ENCODE measurements around the gene SPSB1. TPM values are rescaled to one million over a fixed set of nuclear protein-coding genes. Genes with fewer than 3 reads are reported as not detected.

The SPSB1 gene
- total RNA-seq, 1 donor from 2014 or later: 17.6 TPM

DNA sequence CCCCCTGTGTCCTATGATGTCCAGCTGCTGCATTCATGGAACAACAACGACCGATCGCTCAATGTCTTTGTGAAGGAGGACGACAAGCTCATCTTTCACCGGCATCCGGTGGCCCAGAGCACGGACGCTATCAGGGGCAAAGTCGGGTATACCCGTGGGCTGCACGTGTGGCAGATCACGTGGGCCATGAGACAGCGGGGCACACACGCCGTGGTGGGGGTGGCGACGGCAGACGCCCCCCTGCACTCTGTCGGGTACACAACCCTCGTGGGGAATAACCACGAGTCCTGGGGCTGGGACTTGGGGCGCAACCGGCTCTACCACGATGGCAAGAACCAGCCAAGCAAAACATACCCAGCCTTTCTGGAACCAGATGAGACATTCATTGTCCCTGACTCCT lies 63.3 kb downstream of the SPSB1 start:
- TF ChIP-seq, protein P1, sequence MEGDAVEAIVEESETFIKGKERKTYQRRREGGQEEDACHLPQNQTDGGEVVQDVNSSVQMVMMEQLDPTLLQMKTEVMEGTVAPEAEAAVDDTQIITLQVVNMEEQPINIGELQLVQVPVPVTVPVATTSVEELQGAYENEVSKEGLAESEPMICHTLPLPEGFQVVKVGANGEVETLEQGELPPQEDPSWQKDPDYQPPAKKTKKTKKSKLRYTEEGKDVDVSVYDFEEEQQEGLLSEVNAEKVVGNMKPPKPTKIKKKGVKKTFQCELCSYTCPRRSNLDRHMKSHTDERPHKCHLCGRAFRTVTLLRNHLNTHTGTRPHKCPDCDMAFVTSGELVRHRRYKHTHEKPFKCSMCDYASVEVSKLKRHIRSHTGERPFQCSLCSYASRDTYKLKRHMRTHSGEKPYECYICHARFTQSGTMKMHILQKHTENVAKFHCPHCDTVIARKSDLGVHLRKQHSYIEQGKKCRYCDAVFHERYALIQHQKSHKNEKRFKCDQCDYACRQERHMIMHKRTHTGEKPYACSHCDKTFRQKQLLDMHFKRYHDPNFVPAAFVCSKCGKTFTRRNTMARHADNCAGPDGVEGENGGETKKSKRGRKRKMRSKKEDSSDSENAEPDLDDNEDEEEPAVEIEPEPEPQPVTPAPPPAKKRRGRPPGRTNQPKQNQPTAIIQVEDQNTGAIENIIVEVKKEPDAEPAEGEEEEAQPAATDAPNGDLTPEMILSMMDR (IDR thresholded peaks at IDR 0.05; ENCODE audit: insufficient read depth, low read length, severe bottlenecking): no peak
- DNase-seq (ENCODE audit: low read depth) (no peak), FAIRE-seq (no peak)
- no peak overlapping the region for H3K4me3 ChIP-seq (ENCODE audit: low read depth, low read length)
- peaks cover 35% of the 10 kb centered on the region for H3K36me3 ChIP-seq (ENCODE audit: control insufficient read depth, insufficient read depth, low read length)
- H3K27me3 ChIP-seq (ENCODE audit: control insufficient read depth, insufficient read depth, low read length): no peaks in the 10 kb centered on the region

DNA sequence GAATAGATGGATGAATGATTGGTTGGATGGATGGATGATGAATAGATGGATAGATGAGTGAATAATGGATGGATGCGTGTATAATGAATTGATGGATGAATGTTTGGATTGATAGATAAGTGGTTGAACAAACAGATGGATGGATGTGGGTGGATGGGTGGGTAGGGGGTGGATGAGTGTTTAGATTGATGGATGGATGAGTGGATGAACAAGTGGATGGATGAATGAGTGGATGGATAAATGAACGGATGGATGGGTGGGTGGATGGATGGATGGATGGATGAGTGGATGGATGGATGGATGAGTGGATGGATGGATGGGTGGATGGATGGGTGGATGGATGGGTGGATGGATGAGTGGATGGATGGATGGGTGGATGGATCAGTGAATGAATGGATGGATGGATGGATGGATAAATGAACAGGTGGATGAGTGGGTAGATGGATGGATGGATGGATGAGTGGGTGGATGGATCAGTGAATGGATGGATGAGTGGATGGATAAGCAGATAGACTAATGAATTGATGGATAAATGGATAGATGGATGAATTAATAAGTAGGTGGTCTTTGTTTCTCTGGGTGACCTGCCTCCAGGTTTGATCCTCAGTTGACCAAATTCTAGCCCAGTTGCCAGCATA lies 64.3 kb downstream of the SPSB1 start:
- Histone ChIP-seq H3K36me3 (ENCODE audit: control insufficient read depth, insufficient read depth, low read length) (peaks cover 35% of the 10 kb centered on the region), H3K4me3 (ENCODE audit: low read depth, low read length) (no peak overlapping the region), H3K27me3 (ENCODE audit: control insufficient read depth, insufficient read depth, low read length) (no peaks in the 10 kb centered on the region)
- TF ChIP-seq, protein P1 (IDR thresholded peaks at IDR 0.05; ENCODE audit: insufficient read depth, low read length, severe bottlenecking): no peak
- no peak for FAIRE-seq
- no peak for DNase-seq (ENCODE audit: low read depth)

DNA sequence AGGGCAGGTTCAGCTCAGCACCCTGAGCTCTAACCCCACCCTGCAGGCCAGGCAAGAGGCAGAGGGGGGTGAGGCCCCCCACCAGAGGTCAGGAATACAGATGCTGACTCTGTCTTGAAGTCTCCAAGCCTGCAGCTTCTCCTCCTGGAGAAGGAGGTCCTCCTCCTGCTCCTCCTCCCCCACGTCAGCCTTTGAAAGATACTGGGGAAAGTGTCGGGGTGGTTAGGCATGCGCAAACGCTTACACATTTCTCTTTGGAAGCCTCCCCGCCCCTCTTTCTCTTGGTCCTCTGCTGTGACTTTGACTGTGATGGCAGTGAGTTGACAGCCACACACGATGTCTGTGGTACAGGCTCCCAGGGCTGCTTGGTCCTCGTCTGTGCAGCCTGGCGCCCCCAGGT lies 65.3 kb downstream of the SPSB1 start:
- no peak for FAIRE-seq

DNA sequence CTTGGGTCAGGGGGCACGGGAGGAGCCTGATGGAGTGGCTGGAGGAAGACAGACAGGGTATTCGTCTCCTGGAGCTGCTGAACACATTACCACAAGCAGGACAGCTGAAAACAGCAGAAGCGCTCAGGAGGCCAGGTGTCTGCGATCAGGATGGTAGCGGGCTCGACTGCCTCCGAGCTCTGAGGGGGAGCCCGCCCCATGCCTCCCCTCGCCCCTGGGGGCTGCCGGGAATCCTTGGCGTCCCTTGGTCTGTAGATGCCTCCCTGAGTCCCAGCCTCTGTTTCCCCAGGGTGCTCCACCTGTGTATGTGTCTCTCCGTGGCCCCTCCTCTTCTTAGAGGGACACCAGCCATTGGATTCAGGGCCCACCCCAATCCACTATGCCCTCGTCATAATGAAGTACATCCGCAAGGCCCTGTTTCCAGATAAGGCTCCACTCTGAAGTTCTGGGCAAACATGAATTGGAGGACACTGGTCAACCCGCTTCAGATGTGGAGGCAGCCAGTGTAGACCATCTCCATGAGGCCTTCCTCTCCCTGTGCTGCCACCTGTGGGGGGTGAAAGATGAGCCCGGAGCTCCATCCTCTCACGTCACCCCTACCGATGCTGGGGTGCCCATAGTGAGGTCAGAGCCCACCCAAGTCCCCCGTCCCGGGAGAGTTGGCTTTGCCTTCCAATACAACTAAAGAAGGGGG lies 67.8 kb downstream of the SPSB1 start:
- Histone ChIP-seq H3K4me3 (ENCODE audit: low read depth, low read length) (no peak overlapping the region), H3K36me3 (ENCODE audit: control insufficient read depth, insufficient read depth, low read length) (peaks cover 30% of the 10 kb centered on the region), H3K27me3 (ENCODE audit: control insufficient read depth, insufficient read depth, low read length) (no peaks in the 10 kb centered on the region)
- DNase-seq (ENCODE audit: low read depth) (no peak), FAIRE-seq (no peak)
- TF ChIP-seq, protein P1 (IDR thresholded peaks at IDR 0.05; ENCODE audit: insufficient read depth, low read length, severe bottlenecking): no peak

More for the DNA sequence above, 65.3 kb downstream of the SPSB1 start:
- Histone ChIP-seq H3K4me3 (ENCODE audit: low read depth, low read length) (no peak overlapping the region), H3K36me3 (ENCODE audit: control insufficient read depth, insufficient read depth, low read length) (peaks cover 35% of the 10 kb centered on the region), H3K27me3 (ENCODE audit: control insufficient read depth, insufficient read depth, low read length) (no peaks in the 10 kb centered on the region)
- TF ChIP-seq, protein P1 (IDR thresholded peaks at IDR 0.05; ENCODE audit: insufficient read depth, low read length, severe bottlenecking): no peak
- DNase-seq (ENCODE audit: low read depth): no peak

DNA sequence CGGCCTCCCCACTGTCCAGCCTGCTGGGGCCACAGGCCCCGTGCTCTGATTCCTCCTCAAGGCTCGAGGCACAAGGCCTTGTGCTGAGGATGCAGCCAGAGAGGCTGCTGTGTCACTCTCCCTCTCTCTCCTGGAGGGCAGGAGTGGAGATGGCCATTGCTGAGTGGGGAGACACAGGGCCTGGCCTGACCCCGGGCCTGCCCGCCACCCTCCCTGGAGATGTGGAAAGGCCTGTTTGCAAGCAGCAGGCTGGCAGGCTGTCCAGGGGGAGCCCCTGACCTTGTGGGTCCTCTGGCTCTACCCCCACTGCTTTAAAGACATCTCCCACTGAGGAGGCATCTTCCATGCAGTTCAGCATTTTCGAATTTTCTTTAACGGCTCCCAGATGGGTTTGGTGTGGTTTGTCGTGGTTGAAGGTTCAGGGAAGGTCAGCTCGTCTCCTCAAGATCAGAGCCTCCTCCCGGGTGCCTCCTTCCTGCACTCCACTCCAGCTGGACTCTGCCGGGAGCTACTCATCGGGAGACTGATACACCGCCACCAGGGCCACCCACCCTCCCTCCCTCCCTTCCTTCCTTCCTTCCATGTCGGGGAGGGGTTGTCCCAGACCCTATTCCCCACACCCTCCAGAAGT lies 69.1 kb downstream of the SPSB1 start:
- Histone ChIP-seq H3K4me3 (ENCODE audit: low read depth, low read length) (no peak overlapping the region), H3K27me3 (ENCODE audit: control insufficient read depth, insufficient read depth, low read length) (no peaks in the 10 kb centered on the region), H3K36me3 (ENCODE audit: control insufficient read depth, insufficient read depth, low read length) (peaks cover 21% of the 10 kb centered on the region)
- TF ChIP-seq, protein P1 (IDR thresholded peaks at IDR 0.05; ENCODE audit: insufficient read depth, low read length, severe bottlenecking): no peak
- DNase-seq (ENCODE audit: low read depth): no peak
- no peak for FAIRE-seq
